Measurements from ENCODE around the gene COMMD1.

COMMD1 gene

DNA sequence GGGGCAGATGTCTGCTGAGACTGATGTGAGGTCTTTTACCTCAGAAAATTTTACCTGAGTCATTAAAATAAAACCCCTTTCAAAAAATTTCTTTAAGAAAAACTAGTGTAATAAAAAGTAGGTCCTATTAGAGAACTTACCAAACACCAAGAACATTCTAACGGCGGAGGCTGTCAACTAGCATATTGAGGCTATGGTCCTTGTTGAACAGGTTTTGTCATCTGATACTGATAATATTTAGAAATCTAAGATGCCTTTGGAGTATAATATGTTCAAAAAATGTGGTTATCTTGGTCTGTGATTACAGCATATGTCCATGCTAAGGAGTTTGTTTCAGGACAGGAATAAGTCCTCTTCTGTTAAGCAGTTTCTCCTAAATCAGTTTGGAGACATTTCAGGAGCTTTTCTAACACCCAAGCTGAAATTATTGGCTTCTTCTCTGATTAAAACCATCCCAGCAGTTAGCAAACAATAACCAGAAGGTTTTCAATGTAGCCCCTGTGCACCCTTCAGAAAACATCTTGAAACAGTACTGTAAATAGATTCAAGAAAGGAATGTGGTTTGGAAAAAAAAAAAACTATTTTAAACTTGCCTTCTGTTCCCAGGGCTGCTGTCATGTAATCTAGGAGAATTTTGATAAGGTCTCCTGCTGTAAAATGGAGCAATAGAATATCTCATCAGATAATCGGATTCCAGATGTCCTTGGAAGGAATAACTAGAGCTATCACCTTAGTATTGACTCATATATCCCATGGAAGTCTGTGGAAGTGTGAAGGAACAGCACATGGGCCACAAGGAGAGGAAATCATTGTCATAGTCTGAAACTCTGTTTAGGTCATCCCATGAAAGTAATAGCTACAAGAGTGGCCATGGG lies 231.7 kb downstream of the COMMD1 start:
- no peak overlapping the region for H3K4me3 ChIP-seq (ENCODE audit: low read depth, low read length)
- TF ChIP-seq, protein P1, sequence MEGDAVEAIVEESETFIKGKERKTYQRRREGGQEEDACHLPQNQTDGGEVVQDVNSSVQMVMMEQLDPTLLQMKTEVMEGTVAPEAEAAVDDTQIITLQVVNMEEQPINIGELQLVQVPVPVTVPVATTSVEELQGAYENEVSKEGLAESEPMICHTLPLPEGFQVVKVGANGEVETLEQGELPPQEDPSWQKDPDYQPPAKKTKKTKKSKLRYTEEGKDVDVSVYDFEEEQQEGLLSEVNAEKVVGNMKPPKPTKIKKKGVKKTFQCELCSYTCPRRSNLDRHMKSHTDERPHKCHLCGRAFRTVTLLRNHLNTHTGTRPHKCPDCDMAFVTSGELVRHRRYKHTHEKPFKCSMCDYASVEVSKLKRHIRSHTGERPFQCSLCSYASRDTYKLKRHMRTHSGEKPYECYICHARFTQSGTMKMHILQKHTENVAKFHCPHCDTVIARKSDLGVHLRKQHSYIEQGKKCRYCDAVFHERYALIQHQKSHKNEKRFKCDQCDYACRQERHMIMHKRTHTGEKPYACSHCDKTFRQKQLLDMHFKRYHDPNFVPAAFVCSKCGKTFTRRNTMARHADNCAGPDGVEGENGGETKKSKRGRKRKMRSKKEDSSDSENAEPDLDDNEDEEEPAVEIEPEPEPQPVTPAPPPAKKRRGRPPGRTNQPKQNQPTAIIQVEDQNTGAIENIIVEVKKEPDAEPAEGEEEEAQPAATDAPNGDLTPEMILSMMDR (conservative IDR thresholded peaks at IDR 0.05; ENCODE audit: low read depth, low read length): no peak
- peak; percentile 19 for DNase-seq (ENCODE audit: low read depth)

DNA sequence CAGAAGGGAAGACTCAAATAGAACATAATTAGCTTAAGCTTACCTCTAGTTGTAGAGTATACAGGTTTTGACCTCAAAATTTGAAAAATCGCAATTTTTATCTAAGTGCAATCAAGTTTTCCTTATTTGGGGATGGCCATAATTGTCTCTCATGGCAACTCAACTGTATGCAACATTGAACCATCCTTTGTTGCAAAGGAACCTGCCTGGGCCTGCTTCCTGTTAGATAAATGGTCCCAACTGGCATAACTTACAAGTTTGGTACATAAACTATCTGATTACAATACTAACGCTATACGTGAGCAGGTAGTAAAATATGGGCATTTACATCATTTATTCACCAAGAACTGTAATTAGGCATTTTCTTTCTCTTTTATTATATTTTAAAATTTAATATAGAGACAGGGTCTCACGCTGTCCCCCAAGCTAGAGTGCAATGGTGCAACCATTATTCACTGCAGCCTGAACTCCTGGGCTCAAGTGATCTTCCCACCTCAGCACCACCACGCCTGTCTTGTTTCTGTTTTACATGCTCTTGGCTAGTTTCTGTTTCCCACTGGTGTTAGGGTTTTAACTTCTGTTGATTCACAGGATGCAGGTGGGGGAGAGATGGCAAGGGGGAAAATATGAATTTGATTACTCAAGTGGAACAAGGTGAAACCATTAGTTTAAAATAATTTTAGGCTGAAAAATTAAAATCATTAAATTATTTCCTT lies 235.1 kb downstream of the COMMD1 start:
- no peak overlapping the region for H3K4me3 ChIP-seq (ENCODE audit: low read depth, low read length)
- DNase-seq (ENCODE audit: low read depth): no peak
- TF ChIP-seq, protein P1 (conservative IDR thresholded peaks at IDR 0.05; ENCODE audit: low read depth, low read length): no peak

DNA sequence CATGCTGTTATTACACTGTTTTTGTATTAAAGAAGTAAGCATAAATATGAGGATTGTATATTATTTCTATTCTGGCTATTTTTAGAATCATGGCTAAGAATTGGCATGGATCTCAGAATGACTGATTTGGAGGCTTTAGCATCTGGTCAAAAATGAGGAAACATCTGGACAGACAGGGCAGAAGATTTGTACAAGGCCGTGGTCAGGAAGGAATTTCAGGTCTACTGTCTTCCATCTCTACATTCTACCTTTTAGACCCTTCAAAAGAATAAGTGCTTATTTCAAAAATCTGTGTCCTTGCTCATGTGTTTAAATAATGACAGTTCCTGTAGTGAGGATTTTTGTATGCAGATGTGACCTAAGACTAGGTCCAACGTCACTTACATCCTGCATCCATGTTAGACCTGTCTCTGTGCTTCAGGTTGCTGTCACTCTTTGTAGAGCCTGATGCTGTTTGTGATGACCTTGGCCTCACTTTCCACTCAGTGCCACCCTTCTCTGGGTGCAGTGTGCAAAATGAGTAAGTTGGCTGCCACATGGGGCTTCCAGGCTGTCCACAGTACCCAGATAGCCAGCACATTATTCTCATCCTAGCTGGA lies 235.8 kb downstream of the COMMD1 start:
- DNase-seq (ENCODE audit: low read depth): peak; percentile 20
- H3K4me3 ChIP-seq (ENCODE audit: low read depth, low read length): no peak overlapping the region
- TF ChIP-seq, protein P1 (conservative IDR thresholded peaks at IDR 0.05; ENCODE audit: low read depth, low read length): no peak

DNA sequence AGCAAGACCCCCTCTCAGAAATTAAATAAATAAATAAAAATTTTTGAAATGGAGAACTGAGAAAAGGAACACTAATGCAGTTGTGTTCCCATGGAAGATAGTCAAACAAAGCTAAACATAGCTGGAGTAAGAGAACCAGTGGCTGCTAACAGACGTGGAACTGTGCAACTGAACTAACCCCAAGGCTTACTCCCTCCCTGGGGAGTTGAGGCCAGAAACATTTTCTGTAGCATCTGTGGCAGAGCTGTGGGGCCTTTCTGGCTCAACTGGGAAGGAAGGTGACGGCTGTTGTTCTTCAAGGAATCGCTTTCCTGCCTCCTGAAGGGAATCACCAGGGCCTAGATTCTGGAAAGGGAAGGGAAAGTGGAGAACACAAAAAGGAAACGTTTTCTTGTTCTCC lies 236.6 kb downstream of the COMMD1 start:
- TF ChIP-seq, protein P1 (conservative IDR thresholded peaks at IDR 0.05; ENCODE audit: low read depth, low read length): no peak
- H3K4me3 ChIP-seq (ENCODE audit: low read depth, low read length): no peak overlapping the region
- DNase-seq (ENCODE audit: low read depth): no peak

DNA sequence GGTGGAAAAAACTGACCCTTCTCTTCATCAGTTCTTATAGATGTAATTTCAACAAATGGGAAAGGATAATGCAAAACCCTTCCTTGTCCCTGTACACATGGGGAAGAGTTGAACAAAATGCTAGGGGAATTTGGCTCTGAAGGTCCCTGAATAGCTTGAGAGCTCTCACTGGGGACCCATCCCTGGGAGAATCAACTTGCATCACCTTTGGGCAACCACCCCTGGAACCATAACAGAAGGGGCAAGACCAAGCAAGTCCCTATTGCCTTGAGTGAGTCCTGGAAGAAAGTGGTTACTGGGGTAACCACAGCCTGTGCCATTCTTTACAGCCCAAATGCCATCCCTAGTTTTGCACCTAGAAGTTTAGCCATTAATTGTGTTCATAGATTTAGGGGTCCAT lies 238.2 kb downstream of the COMMD1 start:
- H3K4me3 ChIP-seq (ENCODE audit: low read depth, low read length): no peak overlapping the region
- TF ChIP-seq, protein P1 (conservative IDR thresholded peaks at IDR 0.05; ENCODE audit: low read depth, low read length): no peak
- DNase-seq (ENCODE audit: low read depth): no peak

DNA sequence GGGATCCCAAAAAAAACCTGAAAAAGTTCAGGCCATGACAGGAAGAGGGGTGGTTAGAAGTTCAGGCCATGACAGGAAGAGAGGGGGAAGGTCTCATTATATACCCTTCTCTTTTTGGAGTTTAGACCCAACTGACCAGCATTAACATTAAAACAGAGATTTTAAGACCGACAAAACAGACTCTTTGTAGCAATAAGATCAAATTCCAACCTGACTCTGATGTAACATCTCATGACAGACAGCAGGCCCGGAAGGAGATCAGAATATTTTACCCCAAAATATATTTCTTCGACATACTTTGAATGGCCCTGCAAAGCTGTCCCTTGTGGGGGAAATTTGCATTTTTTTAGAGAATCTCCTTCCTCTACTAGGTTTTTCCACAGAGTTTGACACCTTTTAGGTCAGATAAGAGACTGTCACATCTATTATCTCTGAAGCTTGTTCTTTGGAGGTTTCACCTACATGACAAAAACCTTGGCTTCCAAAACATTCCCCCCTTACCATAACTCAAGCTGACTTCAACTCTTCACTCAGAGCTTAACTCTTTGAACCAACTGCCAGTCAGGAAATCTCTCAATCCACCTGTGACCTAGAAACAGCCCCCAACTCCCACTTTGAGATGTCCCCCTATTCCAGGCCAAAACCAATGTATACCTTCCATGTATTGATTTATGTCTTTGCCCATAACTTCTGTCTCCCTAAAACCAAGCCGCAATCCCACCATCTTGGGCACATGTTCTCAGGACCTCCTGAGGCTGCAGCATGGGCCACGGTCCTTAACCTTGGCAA lies 239.4 kb downstream of the COMMD1 start:
- no peak overlapping the region for H3K4me3 ChIP-seq (ENCODE audit: low read depth, low read length)
- DNase-seq (ENCODE audit: low read depth): no peak
- TF ChIP-seq, protein P1 (conservative IDR thresholded peaks at IDR 0.05; ENCODE audit: low read depth, low read length): no peak
